GM21367 (cell line): ENCODE data around the gene IGLL1.

Experiments
- ATAC-seq: cut with Tn5 transposase; IDR thresholded peaks from one replicate; pipeline ENCODE4 v1.9.1; 2021; ENCODE audit not compliant: unreplicated experiment

IGLL1 gene

GRCh38 chr22:23530766-23531282, 49.3 kb downstream of the IGLL1 start:
- no peak for ATAC-seq

- ATAC-seq: no peak
These were observed 50.0 kb downstream of the IGLL1 start for GRCh38 chr22:23530106-23530505.

- ATAC-seq: no peak
These were observed 50.7 kb downstream of the IGLL1 start for GRCh38 chr22:23529166-23530103.

GRCh38 chr22:23527971-23528740, 51.9 kb downstream of the IGLL1 start:
- no peak for ATAC-seq

GRCh38 chr22:23526596-23527316, 53.3 kb downstream of the IGLL1 start:
- ATAC-seq: no peak

- no peak for ATAC-seq
These were observed 54.6 kb downstream of the IGLL1 start for GRCh38 chr22:23525510-23525909.

- no peak for ATAC-seq
These were observed 55.9 kb downstream of the IGLL1 start for GRCh38 chr22:23524226-23524625.

GRCh38 chr22:23523713-23524112, 56.4 kb downstream of the IGLL1 start:
- no peak for ATAC-seq
